VCaP (cell line): ENCODE results near the gene GCNT2.
"Not testable (repeated sequence)": the region's sequence is repeated elsewhere in the genome, so short reads cannot be mapped to it uniquely, and the experiment has no call there.

Experiments
- H3K27ac ChIP-seq: fragments of 450-650 bp; 2 replicates; pipeline ENCODE4 v1.5.1; 2017
- CTCF ChIP-seq: fragments of 450-650 bp; conservative IDR thresholded peaks from 2 replicates; pipeline ENCODE4 v1.5.1; 2017; ENCODE audit warnings: mild to moderate bottlenecking, moderate library complexity

GCNT2 gene

DNA sequence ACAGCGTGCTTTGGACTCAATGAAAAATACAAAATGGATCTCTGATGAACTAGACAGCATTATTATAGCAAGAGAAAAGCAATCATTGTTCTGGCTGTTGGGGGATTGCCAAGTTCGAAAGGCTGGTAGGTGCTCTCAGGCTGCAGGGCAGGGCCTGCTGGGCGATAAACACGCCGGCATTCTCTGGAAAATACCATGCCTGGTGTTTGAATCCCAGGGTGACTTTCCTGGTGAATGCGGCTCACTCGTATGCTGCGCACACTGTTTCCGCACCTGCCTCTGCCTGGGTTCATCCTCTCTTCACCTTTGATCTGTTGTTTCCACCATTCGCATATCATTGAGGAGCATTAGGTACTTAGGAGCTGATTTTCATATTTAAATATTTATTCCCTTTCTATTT is 37.4 kb downstream of the GCNT2 start:
- TF ChIP-seq CTCF, result no peak
- no peak overlapping the region for H3K27ac ChIP-seq

- TF ChIP-seq CTCF, result no peak
- no peak overlapping the region for H3K27ac ChIP-seq
These were observed 38.5 kb downstream of the GCNT2 start for GRCh38 chr6:10559522-10560152.

DNA sequence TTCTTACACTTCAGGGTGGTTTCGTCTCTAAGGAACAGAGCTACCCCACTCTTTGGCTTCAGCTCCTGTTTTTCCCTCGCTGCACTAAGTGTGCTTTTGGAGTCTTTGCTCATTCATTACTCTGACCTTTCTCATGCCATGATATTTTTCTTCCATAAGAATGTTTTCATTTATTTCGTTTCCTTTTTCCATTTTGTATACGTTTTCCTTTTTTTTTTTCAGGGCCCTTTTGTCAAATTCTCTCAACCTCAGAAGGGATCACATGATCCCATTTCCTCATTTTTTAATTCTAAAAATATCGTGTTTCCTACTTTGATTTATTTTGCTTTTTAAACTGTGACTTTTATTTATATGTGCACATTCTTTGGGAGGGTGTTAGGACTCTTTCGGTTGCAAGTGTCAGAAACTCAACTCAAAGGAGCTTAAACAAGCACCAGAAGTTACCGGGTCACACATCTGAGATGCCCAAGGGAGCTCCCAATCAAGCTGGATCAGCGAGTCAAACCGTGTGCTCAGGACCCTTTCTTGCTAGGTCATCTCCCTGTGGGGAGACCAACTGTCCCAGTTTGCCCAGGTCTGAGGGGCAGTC is 40.6 kb downstream of the GCNT2 start:
- TF ChIP-seq CTCF, result no peak
- no peak overlapping the region for H3K27ac ChIP-seq

DNA sequence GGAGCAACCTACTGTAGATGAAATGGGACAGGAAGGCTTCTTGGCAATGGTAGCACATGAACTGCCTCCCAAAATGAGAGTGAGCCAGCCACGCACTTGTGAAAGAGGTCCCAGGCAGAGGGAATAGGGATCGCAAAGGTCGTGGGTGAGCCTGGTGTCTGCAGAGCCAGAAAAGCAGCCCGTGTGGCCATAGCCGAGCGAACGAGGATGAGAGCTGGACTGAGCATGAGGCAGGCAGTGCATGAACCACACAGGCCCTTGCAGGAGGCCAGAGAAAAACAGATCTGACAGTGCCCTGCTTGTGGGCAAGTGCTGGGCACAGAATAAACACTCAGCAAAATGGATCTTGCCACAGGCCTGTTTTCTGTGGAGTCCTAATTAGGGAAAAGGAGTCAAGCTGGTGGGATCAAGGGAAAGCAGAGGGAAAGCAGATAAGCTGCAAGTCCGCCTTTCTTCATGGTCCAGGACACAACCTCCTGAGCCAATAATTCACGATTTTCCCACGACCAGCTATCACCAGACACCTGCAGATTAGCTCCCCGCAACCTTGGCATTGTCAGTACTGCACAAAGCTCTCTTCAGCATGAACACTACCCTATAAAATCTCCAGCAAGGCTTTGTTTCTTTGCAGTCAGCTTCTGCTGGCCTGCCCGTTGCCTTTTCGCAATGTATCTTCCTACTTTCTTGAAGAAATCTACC is 44.0 kb downstream of the GCNT2 start:
- no peak for TF ChIP-seq CTCF
- H3K27ac ChIP-seq, result no peak overlapping the region

DNA sequence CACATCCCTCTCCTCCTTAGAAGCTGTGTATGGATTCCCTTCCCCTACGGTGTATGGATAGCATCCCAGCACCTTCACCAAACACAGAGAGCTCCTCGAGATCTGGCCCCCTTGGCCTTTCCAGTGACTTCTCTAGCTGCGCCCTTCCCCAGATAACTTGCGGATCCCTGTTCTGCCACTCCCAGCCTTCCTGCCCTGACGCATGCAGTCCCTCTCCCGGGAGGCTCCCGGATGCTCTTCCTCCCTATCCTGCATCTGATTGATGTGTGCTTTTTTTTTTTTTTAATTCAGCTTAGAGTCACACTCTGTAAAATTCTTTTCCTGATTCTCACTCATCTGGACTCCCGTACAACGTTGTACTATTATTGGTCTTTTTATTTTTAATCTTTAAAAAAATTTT is 44.8 kb downstream of the GCNT2 start:
- TF ChIP-seq CTCF, result no peak
- no peak overlapping the region for H3K27ac ChIP-seq

GRCh38 chr6:10567256-10568026 is 46.3 kb downstream of the GCNT2 start:
- H3K27ac ChIP-seq, result no peak overlapping the region
- no peak for TF ChIP-seq CTCF

GRCh38 chr6:10569392-10570127 is 48.4 kb downstream of the GCNT2 start:
- TF ChIP-seq CTCF, result no peak
- no peak overlapping the region for H3K27ac ChIP-seq

DNA sequence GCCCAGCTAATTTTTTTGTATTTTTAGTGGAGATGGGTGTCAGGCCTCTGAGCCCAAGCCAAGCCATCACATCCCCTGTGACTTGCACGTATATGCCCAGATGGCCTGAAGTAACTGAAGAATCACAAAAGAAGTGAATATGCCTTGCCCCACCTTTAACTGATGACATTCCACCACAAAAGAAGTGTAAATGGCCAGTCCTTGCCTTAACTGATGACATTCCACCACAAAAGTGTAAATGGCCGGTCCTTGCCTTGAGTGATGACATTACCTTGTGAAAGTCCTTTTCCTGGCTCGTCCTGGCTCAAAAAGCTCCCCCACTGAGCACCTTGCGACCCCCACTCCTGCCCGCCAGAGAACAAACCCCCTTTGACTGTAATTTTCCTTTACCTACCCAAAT is 54.4 kb downstream of the GCNT2 start:
- not testable (repeated sequence) for H3K27ac ChIP-seq
